ENCODE data around the gene RAB30. TPM values are rescaled to one million over a fixed set of nuclear protein-coding genes. Genes with fewer than 3 reads are reported as not detected.

Gene RAB30
- total RNA-seq, 2 experiments from 2014 or later, result 76.2 to 79.2 TPM

DNA sequence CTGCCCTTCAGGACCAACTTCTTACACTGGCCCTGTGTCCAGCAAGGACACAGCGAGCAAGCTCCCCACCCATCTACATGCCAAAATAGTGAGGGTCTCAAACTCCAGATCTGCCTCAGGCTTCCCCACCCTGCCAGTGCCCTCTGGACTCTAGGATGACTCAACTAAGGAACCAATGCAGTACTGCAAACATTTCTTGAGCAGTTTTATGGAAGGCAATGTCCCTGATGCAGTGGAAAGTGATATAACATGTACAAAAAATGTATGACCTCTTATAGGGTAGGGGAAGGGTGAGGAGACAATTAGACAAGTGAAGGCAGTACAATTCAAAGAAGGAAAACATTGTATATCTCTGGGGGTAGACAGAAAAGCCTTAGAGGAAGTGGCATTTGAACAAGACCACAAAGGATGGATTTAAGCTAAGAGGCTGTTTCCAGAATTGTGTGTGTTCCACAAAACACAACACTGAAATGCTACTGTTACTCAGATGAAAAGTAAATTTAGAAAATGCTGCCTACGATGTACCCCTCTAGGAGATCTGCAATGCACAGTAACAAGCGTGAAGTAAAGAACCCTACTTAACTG is 47.3 kb downstream of the RAB30 start:
- ChIA-PET POLR2A (no interaction called here), CTCF (no interaction called here)
- H3K27ac ChIP-seq (ENCODE audit: low read depth in 1 of 2, low read length in 2 of 2), result no peak overlapping the region
- H3K9me3 Mint-ChIP-seq, result no peaks in the 10 kb centered on the region
- no peak overlapping the region for H3K4me3 Mint-ChIP-seq
- no peaks in the 10 kb centered on the region for H3K27me3 ChIP-seq (ENCODE audit: control insufficient read depth in 1 of 2, insufficient read depth in 2 of 2, low read length in 2 of 2)
- H3K27ac Mint-ChIP-seq, result no peak overlapping the region
- intact Hi-C loops (cut with DNase I, micrococcal nuclease), result no loop called here
- ATAC-seq (ENCODE audit: poor library complexity), result no peak
- H3K36me3 Mint-ChIP-seq (ENCODE audit: low read depth), result no peaks in the 10 kb centered on the region
- peaks cover 3% of the 10 kb centered on the region for H3K4me1 ChIP-seq (ENCODE audit: insufficient read depth, low read length)
- peaks cover 43% of the 10 kb centered on the region for H3K4me1 Mint-ChIP-seq (ENCODE audit: low read depth)
- no peak overlapping the region for H3K4me3 ChIP-seq (ENCODE audit: low read length)
- TF ChIP-seq, protein P1, sequence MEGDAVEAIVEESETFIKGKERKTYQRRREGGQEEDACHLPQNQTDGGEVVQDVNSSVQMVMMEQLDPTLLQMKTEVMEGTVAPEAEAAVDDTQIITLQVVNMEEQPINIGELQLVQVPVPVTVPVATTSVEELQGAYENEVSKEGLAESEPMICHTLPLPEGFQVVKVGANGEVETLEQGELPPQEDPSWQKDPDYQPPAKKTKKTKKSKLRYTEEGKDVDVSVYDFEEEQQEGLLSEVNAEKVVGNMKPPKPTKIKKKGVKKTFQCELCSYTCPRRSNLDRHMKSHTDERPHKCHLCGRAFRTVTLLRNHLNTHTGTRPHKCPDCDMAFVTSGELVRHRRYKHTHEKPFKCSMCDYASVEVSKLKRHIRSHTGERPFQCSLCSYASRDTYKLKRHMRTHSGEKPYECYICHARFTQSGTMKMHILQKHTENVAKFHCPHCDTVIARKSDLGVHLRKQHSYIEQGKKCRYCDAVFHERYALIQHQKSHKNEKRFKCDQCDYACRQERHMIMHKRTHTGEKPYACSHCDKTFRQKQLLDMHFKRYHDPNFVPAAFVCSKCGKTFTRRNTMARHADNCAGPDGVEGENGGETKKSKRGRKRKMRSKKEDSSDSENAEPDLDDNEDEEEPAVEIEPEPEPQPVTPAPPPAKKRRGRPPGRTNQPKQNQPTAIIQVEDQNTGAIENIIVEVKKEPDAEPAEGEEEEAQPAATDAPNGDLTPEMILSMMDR (IDR thresholded peaks at IDR 0.05), result no peak
- DNase-seq, result no peak
- H3K9me3 ChIP-seq (ENCODE audit: control insufficient read depth in 1 of 2, insufficient read depth in 1 of 2, low read length in 2 of 2), result peaks cover 0 to 8% of the 10 kb centered on the region in 2 experiments
- no peaks in the 10 kb centered on the region for H3K27me3 Mint-ChIP-seq
- no peaks in the 10 kb centered on the region for H3K36me3 ChIP-seq (ENCODE audit: insufficient read depth, low read length)

DNA sequence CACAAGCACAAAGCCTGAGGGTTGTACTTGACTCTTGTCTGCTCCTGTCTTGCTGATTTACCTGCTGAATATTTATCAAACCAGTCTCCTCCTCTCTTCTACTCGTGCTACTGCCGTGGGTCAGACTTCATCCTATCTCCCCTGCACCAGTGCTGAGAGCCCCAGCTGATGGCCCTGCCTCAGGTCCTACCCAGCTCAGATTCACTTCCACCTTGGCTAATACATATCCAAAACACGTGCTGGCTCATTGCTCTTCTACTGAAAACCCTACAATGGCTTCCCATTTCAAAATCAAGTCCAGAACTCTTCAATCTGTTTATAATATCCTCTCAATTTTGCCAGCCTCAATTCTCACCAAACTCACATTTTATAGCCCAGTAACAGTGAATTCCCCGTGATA is 48.3 kb downstream of the RAB30 start:
- no peaks in the 10 kb centered on the region for H3K36me3 Mint-ChIP-seq (ENCODE audit: low read depth)
- intact Hi-C loops (cut with DNase I, micrococcal nuclease), result no loop called here
- no peak overlapping the region for H3K27ac Mint-ChIP-seq
- Histone ChIP-seq H3K27me3 (ENCODE audit: control insufficient read depth in 1 of 2, insufficient read depth in 2 of 2, low read length in 2 of 2) (no peaks in the 10 kb centered on the region), H3K9me3 (ENCODE audit: control insufficient read depth in 1 of 2, insufficient read depth in 1 of 2, low read length in 2 of 2) (peaks cover 0 to 8% of the 10 kb centered on the region in 2 experiments), H3K36me3 (ENCODE audit: insufficient read depth, low read length) (no peaks in the 10 kb centered on the region), H3K27ac (ENCODE audit: low read depth in 1 of 2, low read length in 2 of 2) (no peak overlapping the region), H3K4me3 (ENCODE audit: low read length) (no peak overlapping the region), H3K4me1 (ENCODE audit: insufficient read depth, low read length) (peaks cover 3% of the 10 kb centered on the region)
- peaks cover 39% of the 10 kb centered on the region for H3K4me1 Mint-ChIP-seq (ENCODE audit: low read depth)
- CTCF ChIA-PET, result no interaction called here
- no peaks in the 10 kb centered on the region for H3K9me3 Mint-ChIP-seq
- no peaks in the 10 kb centered on the region for H3K27me3 Mint-ChIP-seq
- TF ChIP-seq, protein P1 (IDR thresholded peaks at IDR 0.05), result no peak
- ATAC-seq (ENCODE audit: poor library complexity) (no peak), DNase-seq (no peak)
- POLR2A ChIA-PET, result interaction anchor here (1.0 kb wide), 1 partner anchor 12 kb away, joined by 3 read pairs; no protein-coding TSS in a partner anchor
- no peak overlapping the region for H3K4me3 Mint-ChIP-seq

DNA sequence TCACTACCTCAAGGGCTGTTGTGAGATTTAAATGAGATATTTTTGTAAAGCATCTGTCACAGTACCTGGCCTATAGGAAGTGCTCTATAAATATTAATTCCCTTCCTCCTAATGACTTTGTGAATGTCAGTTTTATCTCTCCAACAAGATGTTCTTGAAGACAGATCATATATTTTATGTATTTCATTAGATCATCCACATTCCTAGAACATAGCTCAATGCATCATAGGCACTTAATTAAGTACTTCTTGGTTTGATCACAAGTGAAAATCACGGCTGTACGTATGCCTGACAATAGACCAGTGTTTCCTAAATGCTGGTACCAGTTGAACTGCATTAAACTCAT is 49.9 kb downstream of the RAB30 start:
- Histone ChIP-seq H3K27me3 (ENCODE audit: control insufficient read depth in 1 of 2, insufficient read depth in 2 of 2, low read length in 2 of 2) (no peaks in the 10 kb centered on the region), H3K4me3 (ENCODE audit: low read length) (no peak overlapping the region), H3K27ac (ENCODE audit: low read depth in 1 of 2, low read length in 2 of 2) (no peak overlapping the region), H3K4me1 (ENCODE audit: insufficient read depth, low read length) (peaks cover 3% of the 10 kb centered on the region), H3K36me3 (ENCODE audit: insufficient read depth, low read length) (no peaks in the 10 kb centered on the region), H3K9me3 (ENCODE audit: control insufficient read depth in 1 of 2, insufficient read depth in 1 of 2, low read length in 2 of 2) (peaks cover 0 to 8% of the 10 kb centered on the region in 2 experiments)
- ChIA-PET CTCF (no interaction called here), POLR2A (no interaction called here)
- ATAC-seq (ENCODE audit: poor library complexity) (no peak), DNase-seq (no peak)
- H3K36me3 Mint-ChIP-seq (ENCODE audit: low read depth), result no peaks in the 10 kb centered on the region
- no peak overlapping the region for H3K4me3 Mint-ChIP-seq
- H3K27ac Mint-ChIP-seq, result no peak overlapping the region
- TF ChIP-seq, protein P1 (IDR thresholded peaks at IDR 0.05), result no peak
- intact Hi-C loops (cut with DNase I, micrococcal nuclease), result no loop called here
- H3K27me3 Mint-ChIP-seq, result no peaks in the 10 kb centered on the region
- no peaks in the 10 kb centered on the region for H3K9me3 Mint-ChIP-seq
- H3K4me1 Mint-ChIP-seq (ENCODE audit: low read depth), result peaks cover 33% of the 10 kb centered on the region
